D721Med (cell line): ENCODE measurements around the gene PI4KA.
"Not testable (repeated sequence)": the region's sequence is repeated elsewhere in the genome, so short reads cannot be mapped to it uniquely, and the experiment has no call there.

Source experiments
- DNase-seq: peaks from one replicate; pipeline ENCODE4 v3.0.0; 2011; ENCODE audit warnings: low spot score; ENCODE audit not compliant: insufficient read length
- FAIRE-seq: peaks from 2 replicates; lab custom pipeline; 2011; peaks lifted over from hg19 to GRCh38; lab: Jason Lieb, UNC
- TF ChIP-seq, protein P1 (sequence below): IDR thresholded peaks from 2 replicates; pipeline ENCODE4 v1.5.1; 2012; ENCODE audit warnings: mild to moderate bottlenecking, control low read depth; ENCODE audit not compliant: insufficient read depth; ENCODE audit errors: missing control alignments

The PI4KA gene

DNA sequence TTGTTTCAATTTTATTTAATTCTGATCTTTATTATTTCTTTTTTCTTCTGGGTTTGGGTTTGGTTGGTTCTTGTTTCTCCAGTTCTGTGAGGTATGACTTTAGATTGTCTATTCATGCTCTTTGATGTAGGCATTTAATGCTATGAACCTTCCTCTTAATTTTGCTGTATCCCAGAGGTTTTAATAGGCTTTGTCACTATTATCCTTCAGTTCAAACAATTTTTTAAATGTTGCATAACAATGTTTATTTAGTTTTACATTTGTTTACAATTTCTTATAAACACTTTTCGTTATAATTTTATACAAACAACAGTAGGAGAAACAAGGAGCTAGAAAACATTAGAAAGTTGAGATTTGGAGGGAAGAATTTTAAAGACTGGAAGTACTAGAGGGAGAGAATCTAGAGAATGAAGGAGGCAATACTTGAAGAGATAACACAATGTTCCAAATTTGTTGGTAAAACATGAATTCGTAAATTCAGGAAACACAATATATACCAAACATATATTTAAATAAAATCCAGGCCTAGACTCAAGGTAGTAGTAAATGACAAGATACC lies 180.8 kb downstream of the PI4KA start:
- DNase-seq (no peak), FAIRE-seq (no peak)
- TF ChIP-seq, protein P1, sequence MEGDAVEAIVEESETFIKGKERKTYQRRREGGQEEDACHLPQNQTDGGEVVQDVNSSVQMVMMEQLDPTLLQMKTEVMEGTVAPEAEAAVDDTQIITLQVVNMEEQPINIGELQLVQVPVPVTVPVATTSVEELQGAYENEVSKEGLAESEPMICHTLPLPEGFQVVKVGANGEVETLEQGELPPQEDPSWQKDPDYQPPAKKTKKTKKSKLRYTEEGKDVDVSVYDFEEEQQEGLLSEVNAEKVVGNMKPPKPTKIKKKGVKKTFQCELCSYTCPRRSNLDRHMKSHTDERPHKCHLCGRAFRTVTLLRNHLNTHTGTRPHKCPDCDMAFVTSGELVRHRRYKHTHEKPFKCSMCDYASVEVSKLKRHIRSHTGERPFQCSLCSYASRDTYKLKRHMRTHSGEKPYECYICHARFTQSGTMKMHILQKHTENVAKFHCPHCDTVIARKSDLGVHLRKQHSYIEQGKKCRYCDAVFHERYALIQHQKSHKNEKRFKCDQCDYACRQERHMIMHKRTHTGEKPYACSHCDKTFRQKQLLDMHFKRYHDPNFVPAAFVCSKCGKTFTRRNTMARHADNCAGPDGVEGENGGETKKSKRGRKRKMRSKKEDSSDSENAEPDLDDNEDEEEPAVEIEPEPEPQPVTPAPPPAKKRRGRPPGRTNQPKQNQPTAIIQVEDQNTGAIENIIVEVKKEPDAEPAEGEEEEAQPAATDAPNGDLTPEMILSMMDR, result no peak

- FAIRE-seq, DNase-seq: not testable (repeated sequence)
Measured at GRCh38 chr22:20675613-20676012, 183.0 kb downstream of the PI4KA start.

DNA sequence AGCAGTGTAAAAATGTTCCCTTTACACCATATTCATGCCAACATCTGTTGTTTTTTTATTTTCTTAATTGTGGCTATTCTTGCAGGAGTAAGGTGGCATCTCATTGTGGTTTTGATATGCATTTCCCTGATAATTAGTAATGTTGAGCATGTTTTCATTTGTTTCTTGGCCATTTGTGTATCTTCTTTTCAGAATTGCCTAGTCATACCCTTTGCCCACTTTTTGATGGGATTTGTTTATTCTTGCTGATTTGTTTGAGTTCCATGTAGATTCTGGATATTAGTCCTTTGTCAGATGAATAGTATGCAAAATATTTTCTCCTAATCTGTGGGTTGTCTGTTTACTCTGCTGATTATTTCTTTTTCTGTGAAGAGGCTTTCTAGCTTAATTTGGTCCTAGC lies 183.6 kb downstream of the PI4KA start:
- DNase-seq (no peak), FAIRE-seq (no peak)
- TF ChIP-seq, protein P1, result no peak

GRCh38 chr22:20673295-20674195 lies 185.1 kb downstream of the PI4KA start:
- TF ChIP-seq, protein P1, result no peak
- DNase-seq (no peak), FAIRE-seq (no peak)

- DNase-seq, result no peak
- FAIRE-seq, result no peak
- TF ChIP-seq, protein P1, result no peak
Measured at GRCh38 chr22:20672732-20673131, 185.9 kb downstream of the PI4KA start.

DNA sequence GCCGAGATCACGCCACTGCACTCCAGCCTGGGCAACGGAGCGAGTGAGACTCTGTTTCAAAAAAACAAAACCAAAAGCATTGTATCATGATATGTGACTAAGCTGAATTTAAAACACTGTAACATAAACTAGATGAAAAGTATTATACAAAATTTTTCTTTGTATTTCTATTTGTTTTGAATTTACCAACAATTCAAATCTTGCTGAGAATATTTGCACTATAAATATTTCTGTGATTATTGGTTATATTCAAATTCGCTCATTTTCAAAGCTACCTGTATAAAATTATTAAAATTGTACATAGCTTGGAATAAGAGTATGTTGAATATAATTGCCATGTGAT lies 186.6 kb downstream of the PI4KA start:
- TF ChIP-seq, protein P1, result no peak
- FAIRE-seq, result no peak
- DNase-seq, result no peak

DNA sequence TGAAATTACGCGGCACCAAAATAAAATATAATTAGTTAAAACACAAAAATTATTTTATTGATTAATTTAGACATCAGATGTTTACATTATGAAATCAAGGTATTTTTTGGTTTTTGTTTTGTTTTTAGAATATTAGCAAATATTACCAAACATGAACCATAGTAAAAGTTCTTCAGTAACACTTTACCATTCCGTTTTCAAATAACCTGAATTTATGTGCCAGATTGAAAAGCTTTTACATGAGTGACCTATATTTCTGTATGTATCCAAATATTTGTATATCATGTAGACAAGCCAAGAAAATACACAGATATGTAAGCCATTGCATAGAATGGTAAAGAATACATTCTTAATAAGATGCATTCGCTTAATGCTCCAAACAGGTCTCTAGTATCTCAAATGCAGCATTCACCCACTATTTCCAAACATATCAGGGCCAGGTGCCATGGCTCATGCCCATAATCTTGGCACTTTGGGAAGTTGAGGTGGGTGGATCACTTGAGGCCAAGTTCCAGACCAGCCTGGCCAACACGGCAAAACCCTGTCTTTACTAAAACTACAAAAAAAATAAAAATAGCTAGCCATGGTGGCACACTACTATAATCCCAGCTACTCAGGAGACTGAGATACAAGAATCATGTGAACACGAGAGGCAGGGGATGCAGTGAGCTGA lies 187.1 kb downstream of the PI4KA start:
- no peak for DNase-seq
- TF ChIP-seq, protein P1, result no peak
- FAIRE-seq, result no peak

GRCh38 chr22:20670457-20671261 lies 188.0 kb downstream of the PI4KA start:
- not testable (repeated sequence) for DNase-seq, FAIRE-seq

GRCh38 chr22:20669884-20670283 lies 188.7 kb downstream of the PI4KA start:
- FAIRE-seq, DNase-seq: not testable (repeated sequence)

DNA sequence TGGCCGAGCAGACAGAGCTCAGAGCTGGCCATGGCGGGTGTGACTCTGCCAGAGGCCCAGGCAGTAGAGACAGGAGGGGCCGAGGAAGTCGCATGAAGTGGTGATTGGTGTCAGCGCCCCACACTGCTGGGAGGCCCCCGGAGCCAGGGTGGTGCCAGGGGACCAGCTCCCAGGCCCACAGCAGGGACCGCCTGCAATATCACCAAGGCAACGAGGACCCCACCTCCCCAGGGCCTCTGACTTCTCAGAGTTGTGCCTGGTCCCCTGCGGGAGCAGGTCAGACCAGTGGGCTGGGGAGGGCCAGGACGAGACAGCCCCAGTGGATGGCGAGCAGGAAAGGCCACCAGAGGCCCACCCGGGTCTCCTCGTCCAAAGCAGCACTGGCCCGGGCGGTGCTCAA lies 189.1 kb downstream of the PI4KA start:
- FAIRE-seq, DNase-seq: not testable (repeated sequence)

DNA sequence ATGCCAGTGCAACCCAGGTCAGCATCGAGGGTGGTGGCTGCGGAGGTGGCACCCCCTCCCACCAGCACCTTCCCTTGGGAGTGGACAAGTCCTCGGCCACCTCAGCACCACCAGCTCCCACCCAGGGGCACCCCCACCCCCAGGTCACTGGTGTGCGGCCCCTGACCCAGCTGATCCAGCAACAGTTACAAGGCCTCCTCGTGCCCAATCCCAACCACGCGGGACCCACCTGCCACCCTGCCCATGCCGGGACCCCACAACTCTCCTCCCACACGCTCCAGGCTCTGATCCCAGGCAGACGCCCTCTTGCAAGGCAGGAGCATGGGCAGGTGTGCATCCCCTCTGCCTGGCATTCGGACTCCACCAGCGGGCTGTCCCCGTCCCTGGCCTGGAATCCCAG lies 189.8 kb downstream of the PI4KA start:
- DNase-seq, FAIRE-seq: not testable (repeated sequence)
